ENCODE results near the gene FRMD6.
"Not testable (repeated sequence)": the region's sequence is repeated elsewhere in the genome, so short reads cannot be mapped to it uniquely, and the experiment has no call there.

Gene FRMD6

GRCh38 chr14:51725061-51725460 lies 73.4 kb downstream of the FRMD6 start:
- no peak for DNase-seq (ENCODE audit: low read depth)

- DNase-seq (ENCODE audit: low read depth): no peak
These were observed 74.6 kb downstream of the FRMD6 start for GRCh38 chr14:51726166-51726899.

- no peak for DNase-seq (ENCODE audit: low read depth)
These were observed 75.8 kb downstream of the FRMD6 start for GRCh38 chr14:51727526-51727925.

- DNase-seq (ENCODE audit: low read depth): no peak
These were observed 78.4 kb downstream of the FRMD6 start for GRCh38 chr14:51730098-51730497.

DNA sequence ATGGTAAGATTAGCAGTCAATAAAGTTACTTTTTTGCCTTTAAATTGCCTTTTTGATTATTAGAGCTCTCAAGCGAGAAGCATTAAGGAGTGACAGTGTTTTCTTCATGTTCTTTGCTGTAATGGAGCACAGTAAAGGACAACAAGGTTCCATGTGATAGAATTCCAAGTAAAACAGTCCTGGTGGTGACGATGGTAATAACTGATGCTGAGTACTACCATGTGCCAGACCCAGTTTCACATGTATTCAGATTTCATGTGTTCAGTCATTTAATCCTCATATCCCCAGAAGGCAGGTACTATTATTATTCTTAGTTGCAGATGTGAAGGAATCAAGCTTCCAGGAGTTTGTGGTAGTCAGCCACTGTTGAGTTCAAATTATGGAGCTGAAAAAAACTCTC lies 79.0 kb downstream of the FRMD6 start:
- DNase-seq (ENCODE audit: low read depth): no peak

GRCh38 chr14:51732494-51733112 lies 80.9 kb downstream of the FRMD6 start:
- DNase-seq (ENCODE audit: low read depth): no peak

- DNase-seq (ENCODE audit: low read depth): no peak
These were observed 81.4 kb downstream of the FRMD6 start for GRCh38 chr14:51733147-51733546.

DNA sequence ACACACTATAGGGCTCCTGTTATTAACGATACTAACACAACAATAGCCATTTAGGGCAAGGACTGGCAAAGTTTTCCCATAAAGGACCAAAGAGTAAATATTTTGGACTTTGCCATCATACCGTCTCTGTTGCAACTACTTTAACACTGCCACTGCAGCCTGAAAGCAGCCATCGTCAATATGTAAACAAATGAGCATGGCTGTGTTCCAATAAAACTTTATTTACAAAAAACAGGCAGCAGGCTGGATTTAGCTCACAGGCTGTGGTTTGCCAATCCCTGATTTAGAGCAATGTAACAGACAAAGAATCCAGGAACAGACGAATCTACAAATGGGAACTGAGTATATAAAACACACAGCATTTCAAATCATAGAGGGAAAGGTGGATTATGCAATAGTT lies 84.1 kb downstream of the FRMD6 start:
- DNase-seq (ENCODE audit: low read depth): no peak

- no peak for DNase-seq (ENCODE audit: low read depth)
These were observed 87.0 kb downstream of the FRMD6 start for GRCh38 chr14:51738754-51739153.

DNA sequence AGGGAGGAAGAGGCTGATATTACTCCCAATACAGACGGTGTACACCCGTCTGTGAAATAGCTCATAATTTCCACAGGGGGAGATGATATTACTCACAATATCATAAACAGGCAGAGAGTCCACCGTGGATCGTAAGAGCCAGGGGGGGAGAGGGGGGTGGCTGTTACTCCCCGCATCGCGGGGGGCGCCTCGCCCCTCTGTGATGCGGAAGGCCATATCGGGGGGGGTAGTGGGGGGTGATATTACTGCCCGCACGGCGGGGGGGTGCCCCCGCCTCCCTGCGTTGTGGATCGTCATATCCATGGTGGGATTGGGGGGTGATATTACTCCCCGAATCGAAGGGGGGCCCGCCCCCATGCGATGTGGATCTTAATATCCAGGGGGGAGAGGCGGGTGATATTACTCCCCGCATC lies 91.9 kb downstream of the FRMD6 start:
- DNase-seq (ENCODE audit: low read depth): no peak

- no peak for DNase-seq (ENCODE audit: low read depth)
These were observed 92.8 kb downstream of the FRMD6 start for GRCh38 chr14:51744372-51745130.

GRCh38 chr14:51746823-51747222 lies 95.1 kb downstream of the FRMD6 start:
- not testable (repeated sequence) for DNase-seq (ENCODE audit: low read depth)

- no peak for DNase-seq (ENCODE audit: low read depth)
These were observed 98.8 kb downstream of the FRMD6 start for GRCh38 chr14:51750542-51750941.

DNA sequence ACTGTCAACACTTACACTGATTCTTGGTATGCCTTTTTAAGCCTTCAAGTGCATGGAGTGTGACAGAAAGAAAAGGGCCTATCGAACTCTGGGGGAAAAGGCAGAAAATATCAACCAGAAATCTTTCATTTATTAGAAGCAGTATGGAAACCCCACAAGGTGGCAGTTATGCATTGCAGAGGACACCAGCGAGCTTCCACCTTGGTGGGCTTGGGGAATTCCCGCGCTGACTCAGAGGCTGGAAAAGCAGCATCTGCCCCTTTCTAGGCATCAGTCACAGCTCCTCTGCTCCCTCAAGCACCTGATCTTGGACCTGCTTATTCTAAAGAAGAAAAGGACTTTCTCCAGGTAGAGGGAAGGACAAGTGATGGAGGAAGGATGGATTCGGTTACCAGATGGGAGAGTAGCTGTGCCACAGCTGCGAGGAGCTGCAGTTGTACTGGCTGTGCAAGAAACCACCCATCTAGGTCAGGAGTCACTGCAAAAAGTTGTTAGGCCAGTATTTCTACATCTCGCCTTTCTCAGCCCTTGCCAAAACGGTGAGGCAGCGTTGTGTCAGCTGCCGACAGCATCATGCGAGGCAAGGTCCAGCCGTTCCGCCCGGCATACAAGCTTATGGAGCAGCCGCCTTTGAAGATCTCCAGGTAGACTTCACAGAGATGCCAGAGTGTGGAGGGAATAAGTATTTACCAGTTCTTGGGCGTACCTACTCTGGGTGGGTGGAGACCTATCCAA lies 100.1 kb downstream of the FRMD6 start:
- not testable (repeated sequence) for DNase-seq (ENCODE audit: low read depth)

DNA sequence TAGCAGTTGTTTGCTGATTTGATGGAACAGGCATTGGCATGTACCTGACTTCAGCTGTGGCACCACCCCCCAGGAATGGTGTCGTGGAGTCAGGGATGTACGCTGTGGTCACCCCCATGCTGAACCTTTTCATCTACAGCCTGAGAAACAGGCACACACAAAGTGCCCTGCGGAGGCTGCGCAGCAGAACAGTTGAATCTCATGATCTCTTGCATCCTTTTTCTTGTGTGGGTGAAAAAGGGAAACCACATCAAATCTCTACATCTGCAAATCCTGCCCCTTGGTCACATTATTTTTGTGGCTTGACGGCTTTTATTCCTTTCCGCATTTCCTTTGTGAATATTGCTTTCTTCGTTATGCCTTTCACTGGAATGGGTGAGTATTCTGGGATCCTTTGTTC lies 106.0 kb downstream of the FRMD6 start:
- DNase-seq (ENCODE audit: low read depth): not testable (repeated sequence)

- no peak for DNase-seq (ENCODE audit: low read depth)
These were observed 108.2 kb downstream of the FRMD6 start for GRCh38 chr14:51759950-51760349.

DNA sequence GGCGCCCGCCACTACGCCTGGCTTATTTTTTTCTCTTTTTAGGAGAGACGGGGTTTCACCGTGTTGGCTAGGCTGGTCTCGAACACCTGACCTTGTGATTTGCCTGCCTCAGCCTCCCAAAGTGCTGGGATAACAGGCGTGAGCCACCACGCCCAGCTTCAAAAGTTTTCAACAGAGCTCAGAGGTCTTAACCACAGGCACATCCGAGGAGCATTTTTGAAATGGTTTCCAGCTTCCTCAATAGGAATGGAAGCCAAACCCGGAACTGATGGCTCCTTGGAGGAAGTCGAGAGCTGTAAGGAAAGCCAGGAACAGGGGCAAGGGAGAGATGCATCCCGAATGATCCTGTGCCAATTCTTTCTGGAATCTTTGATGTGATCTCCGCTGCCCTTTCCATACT lies 114.0 kb downstream of the FRMD6 start:
- not testable (repeated sequence) for DNase-seq (ENCODE audit: low read depth)

GRCh38 chr14:51766586-51766985 lies 114.9 kb downstream of the FRMD6 start:
- not testable (repeated sequence) for DNase-seq (ENCODE audit: low read depth)

DNA sequence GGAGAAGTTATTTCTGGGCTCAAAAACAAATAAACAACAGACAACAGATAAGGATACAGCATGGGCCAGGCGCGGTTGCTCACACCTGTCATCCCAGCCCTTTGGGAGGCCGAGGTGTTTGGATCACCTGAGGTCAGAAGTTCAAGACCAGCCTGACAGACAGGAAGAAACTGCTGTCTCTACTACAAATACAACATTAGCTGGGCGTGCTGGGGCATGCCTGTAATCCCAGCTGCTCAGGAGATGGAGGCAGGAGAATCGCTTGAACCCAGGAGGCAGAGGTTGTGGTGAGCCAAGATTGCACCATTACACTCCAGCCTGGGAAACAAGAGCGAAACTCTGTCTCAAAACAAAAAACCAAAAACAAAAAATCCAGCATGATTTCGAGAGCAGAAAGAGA lies 117.6 kb downstream of the FRMD6 start:
- not testable (repeated sequence) for DNase-seq (ENCODE audit: low read depth)

- DNase-seq (ENCODE audit: low read depth): no peak
These were observed 122.5 kb downstream of the FRMD6 start for GRCh38 chr14:51774209-51774608.

DNA sequence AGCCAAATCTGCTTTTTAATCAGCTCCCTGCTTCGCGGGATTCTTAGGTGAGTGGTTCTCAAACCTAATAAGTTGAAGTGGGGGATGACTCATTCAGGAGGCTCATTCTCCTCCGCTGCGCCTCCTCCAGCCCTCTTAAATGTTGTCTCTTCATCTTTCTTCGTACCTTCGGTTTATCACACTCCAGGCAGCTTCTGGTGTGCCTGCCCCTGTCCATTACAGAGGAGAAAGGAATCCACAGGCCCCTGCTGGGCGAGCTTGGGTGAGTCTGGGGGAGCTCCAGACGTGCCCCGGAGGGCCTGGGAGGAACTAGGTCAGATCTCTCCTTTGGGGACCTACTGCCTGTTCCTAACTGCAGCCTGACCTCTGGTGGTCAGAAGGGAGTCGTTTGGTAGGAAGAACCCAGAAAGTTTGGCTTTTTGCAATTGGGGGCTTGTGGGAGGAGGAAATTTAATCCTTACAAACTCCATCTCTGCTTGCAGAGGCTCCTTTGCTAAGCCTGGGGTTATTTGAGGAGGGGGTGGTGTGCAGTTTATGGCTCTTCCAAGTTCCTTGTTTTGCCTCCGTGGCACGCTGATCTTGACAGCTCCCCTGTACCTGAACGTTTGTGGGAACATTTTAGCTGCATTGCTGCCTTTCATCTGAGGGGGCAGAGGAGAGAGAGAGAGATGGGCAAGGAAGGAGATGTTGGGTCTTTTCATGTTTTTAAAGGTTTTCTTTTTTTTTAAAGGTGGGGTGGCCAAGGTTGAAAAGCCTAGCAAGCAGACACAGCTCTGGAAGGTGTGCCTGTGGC lies 124.6 kb downstream of the FRMD6 start:
- no peak for DNase-seq (ENCODE audit: low read depth)

Data from activated T-helper 9 cell treated with anti-CD3 and anti-CD28 coated beads, Interleukin-2, amount 50 U/mL, for 16 hours (primary cell).